Measurements from ENCODE around the gene ASAP3.

ASAP3 gene

GRCh38 chr1:23460519-23460918, 23.5 kb downstream of the ASAP3 start:
- no peak for DNase-seq (ENCODE audit: extremely low read depth, low read depth)
- TF ChIP-seq, protein P1, sequence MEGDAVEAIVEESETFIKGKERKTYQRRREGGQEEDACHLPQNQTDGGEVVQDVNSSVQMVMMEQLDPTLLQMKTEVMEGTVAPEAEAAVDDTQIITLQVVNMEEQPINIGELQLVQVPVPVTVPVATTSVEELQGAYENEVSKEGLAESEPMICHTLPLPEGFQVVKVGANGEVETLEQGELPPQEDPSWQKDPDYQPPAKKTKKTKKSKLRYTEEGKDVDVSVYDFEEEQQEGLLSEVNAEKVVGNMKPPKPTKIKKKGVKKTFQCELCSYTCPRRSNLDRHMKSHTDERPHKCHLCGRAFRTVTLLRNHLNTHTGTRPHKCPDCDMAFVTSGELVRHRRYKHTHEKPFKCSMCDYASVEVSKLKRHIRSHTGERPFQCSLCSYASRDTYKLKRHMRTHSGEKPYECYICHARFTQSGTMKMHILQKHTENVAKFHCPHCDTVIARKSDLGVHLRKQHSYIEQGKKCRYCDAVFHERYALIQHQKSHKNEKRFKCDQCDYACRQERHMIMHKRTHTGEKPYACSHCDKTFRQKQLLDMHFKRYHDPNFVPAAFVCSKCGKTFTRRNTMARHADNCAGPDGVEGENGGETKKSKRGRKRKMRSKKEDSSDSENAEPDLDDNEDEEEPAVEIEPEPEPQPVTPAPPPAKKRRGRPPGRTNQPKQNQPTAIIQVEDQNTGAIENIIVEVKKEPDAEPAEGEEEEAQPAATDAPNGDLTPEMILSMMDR (IDR thresholded peaks at IDR 0.05; ENCODE audit: low read depth, low read length, missing control alignments): no peak
- no peak overlapping the region for H3K4me3 ChIP-seq (replicated peaks; ENCODE audit: low read depth, low read length)

DNA sequence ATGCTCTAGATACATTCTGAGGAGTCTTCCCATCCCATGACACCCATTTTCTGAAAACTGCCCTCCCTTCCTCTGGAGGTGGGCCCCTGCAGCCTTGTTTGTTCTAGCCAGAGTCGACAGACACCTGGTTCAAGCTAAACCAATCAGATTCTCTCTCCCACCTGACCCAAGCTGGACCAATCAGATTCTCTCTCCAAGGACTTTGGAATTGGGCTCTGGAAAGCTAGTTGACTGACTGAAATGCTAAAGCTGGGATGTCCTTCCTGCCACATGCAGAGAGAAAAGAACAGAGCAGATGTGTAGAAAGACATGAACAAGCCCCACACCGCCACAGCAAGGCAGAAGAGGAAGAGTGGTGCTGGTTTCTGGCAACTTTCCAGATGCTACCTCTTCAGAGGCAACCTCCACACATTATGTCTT, 24.6 kb downstream of the ASAP3 start:
- no peak for DNase-seq (ENCODE audit: extremely low read depth, low read depth)
- H3K4me3 ChIP-seq (replicated peaks; ENCODE audit: low read depth, low read length): no peak overlapping the region
- TF ChIP-seq, protein P1 (IDR thresholded peaks at IDR 0.05; ENCODE audit: low read depth, low read length, missing control alignments): no peak

- DNase-seq (ENCODE audit: extremely low read depth, low read depth): no peak
- TF ChIP-seq, protein P1 (IDR thresholded peaks at IDR 0.05; ENCODE audit: low read depth, low read length, missing control alignments): no peak
- no peak overlapping the region for H3K4me3 ChIP-seq (replicated peaks; ENCODE audit: low read depth, low read length)
These were observed 27.8 kb downstream of the ASAP3 start for GRCh38 chr1:23456226-23456625.

GRCh38 chr1:23453455-23454000, 30.5 kb downstream of the ASAP3 start:
- H3K4me3 ChIP-seq (replicated peaks; ENCODE audit: low read depth, low read length): no peak overlapping the region
- TF ChIP-seq, protein P1 (IDR thresholded peaks at IDR 0.05; ENCODE audit: low read depth, low read length, missing control alignments): no peak
- no peak for DNase-seq (ENCODE audit: extremely low read depth, low read depth)

GRCh38 chr1:23452011-23452411, 32.0 kb downstream of the ASAP3 start:
- DNase-seq (ENCODE audit: extremely low read depth, low read depth): no peak
- no peak overlapping the region for H3K4me3 ChIP-seq (replicated peaks; ENCODE audit: low read depth, low read length)
- TF ChIP-seq, protein P1 (IDR thresholded peaks at IDR 0.05; ENCODE audit: low read depth, low read length, missing control alignments): no peak

DNA sequence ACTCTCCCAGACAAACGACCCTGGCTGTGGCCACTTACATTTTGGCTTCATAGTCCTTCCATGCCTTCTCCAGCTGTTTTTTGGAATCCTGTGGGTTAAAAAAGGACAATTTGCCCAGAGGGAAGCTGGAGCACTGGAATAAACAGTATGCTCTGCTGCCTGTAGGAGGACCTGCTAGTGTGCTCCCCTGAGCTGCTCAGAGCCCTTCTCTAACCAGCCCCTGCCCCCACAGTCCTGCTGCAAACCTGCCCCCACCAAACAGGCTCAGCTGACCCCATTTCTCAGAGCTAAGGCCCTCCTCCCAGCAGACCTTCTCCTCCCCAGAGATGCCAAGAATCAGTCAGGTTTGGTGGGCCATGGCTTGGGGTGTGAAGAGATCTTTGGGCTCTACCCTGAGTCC, 32.5 kb downstream of the ASAP3 start:
- DNase-seq (ENCODE audit: extremely low read depth, low read depth): no peak
- H3K4me3 ChIP-seq (replicated peaks; ENCODE audit: low read depth, low read length): no peak overlapping the region
- TF ChIP-seq, protein P1 (IDR thresholded peaks at IDR 0.05; ENCODE audit: low read depth, low read length, missing control alignments): no peak

DNA sequence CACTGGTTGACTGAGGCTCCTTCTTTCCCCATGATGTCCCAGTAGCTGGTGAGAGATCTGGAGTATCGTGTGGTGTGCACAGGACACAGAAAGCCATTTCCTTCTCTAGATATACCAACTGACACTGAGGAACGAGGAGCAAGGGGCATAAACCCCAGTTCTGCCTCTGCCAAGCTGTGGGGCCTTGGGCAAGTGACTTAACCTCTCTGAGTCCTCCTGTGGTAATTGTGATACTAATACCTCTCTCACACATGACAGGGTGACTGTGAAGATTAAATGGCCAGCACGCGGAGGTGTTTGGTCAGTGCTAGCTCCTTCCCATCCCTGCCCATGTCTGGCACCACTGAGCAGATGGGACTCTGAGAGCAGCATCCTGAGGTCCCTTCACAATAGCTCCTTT, 33.1 kb downstream of the ASAP3 start:
- no peak for DNase-seq (ENCODE audit: extremely low read depth, low read depth)
- TF ChIP-seq, protein P1 (IDR thresholded peaks at IDR 0.05; ENCODE audit: low read depth, low read length, missing control alignments): no peak
- no peak overlapping the region for H3K4me3 ChIP-seq (replicated peaks; ENCODE audit: low read depth, low read length)
